ENCODE measurements around the gene KIF3A. TPM values are rescaled to one million over a fixed set of nuclear protein-coding genes. Genes with fewer than 3 reads are reported as not detected.

KIF3A gene
- total RNA-seq, 1 experiment from 2014 or later = 12.1 TPM

DNA sequence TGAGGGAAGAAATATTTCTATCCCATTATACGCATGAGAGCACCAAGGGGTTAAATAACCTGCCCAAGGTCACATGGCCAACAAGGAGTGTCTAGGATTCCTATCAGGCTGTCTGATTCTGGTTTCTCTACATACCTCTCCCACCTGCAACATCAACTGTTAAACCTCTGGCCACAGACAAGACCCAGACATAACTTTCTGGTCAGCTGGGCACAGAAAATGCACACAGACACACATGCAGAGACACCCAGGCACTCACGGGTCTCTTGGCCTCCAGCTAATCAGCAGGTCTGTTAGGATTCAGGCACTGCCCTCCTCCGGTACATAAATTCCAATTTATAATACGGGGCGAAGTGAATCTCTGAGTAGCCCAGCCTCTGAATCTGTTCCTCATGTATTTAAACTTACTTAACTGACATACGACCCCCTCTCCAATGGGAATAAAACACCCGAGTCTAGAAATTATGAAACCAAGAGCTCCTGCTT lies 38.2 kb upstream of the KIF3A start:
- Histone ChIP-seq H3K36me3 (peaks cover 18% of the 10 kb centered on the region), H3K27me3 (replicated peaks) (no peaks in the 10 kb centered on the region), H3K9me3 (replicated peaks) (no peaks in the 10 kb centered on the region), H3K4me3 (peak overlapping the region; percentile 82), H3K4me1 (replicated peaks) (peaks cover 38% of the 10 kb centered on the region), H3K27ac (no peak overlapping the region)
- DNase-seq (ENCODE audit: low read depth in 1 of 2, low spot score in 2 of 2) = no peak

DNA sequence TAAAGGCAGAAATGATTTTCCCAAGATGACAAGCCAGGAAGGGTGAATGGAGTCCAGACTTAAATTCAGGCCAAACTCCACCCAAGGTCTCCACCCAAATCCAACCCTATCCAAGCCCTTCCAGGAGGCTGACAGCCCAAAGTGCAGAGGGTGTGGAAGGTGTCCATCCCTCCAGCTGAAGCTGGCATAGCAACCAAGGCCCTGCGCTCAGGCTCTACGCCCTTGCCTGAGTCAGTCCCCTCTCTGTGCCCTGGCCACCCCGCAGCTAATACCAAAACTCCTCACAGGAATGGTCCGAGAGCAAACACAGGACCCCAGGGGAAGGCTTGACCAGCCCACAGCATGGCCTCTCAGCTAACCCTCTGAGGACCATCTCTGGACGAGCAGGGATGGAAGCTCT lies 37.5 kb upstream of the KIF3A start:
- Histone ChIP-seq H3K27me3 (replicated peaks) (no peaks in the 10 kb centered on the region), H3K4me1 (replicated peaks) (peaks cover 37% of the 10 kb centered on the region), H3K9me3 (replicated peaks) (no peaks in the 10 kb centered on the region), H3K36me3 (peaks cover 18% of the 10 kb centered on the region), H3K4me3 (no peak overlapping the region), H3K27ac (no peak overlapping the region)
- no peak for DNase-seq (ENCODE audit: low read depth in 1 of 2, low spot score in 2 of 2)

DNA sequence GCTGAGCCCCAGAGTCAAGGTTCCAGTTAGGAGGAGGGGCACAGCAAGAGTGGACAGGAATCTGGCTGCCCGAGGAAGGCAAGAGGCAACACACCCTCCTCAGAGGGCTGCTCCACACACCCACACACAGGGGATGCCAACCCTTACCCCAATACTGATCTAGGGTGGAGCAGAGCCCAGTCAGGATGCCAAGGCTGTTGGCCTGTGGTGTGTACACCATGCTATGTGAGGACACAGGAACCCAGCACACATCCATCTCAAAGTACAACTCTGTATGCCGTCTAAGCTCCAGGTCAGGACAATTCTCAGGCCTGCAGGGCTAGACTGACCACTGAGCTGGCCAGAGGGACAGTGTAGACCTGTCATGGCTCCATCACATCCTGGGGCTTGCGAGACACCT lies 37.1 kb upstream of the KIF3A start:
- Histone ChIP-seq H3K4me1 (replicated peaks) (peaks cover 34% of the 10 kb centered on the region), H3K27ac (no peak overlapping the region), H3K36me3 (peaks cover 18% of the 10 kb centered on the region), H3K9me3 (replicated peaks) (no peaks in the 10 kb centered on the region), H3K27me3 (replicated peaks) (no peaks in the 10 kb centered on the region), H3K4me3 (no peak overlapping the region)
- DNase-seq (ENCODE audit: low read depth in 1 of 2, low spot score in 2 of 2) = no peak

DNA sequence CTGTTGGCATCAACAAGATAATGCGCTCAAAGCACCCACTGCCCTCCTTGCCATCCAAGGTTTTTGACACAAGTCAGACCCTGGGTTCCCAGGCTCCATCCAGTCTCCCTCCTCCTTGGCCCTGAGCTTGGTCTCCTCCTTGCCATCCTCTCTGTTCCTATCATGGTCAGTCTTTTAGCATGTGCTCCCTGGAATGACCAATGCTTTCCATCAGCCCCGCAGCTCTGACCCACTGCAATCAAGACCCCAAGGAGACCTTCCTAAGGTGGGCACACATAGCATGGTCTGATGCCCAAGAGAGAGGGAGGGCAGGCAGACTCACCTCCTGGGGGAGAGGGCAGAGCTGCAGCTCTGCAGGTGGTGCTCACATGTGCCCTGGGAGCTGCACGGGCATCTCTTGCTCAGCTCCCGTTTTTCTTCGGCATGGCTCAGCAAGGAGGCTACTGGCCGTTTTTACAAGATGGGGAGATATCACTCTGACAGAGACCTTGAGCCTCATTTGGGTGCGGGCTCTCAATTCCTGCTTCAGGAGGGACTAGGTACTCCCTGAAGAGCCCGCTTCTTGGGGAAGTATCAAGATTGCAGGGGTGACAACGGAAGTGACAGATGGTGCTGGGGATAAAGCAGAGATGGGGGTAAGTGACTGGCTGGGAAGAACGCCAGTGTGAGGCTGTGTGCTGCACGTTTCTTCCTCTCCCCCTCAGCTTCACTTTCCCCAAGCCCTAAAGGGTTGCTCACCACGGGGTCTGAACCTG lies 36.4 kb upstream of the KIF3A start:
- Histone ChIP-seq H3K27ac (no peak overlapping the region), H3K27me3 (replicated peaks) (no peaks in the 10 kb centered on the region), H3K36me3 (peaks cover 22% of the 10 kb centered on the region), H3K4me1 (replicated peaks) (peaks cover 34% of the 10 kb centered on the region), H3K4me3 (no peak overlapping the region), H3K9me3 (replicated peaks) (no peaks in the 10 kb centered on the region)
- no peak for DNase-seq (ENCODE audit: low read depth in 1 of 2, low spot score in 2 of 2)

DNA sequence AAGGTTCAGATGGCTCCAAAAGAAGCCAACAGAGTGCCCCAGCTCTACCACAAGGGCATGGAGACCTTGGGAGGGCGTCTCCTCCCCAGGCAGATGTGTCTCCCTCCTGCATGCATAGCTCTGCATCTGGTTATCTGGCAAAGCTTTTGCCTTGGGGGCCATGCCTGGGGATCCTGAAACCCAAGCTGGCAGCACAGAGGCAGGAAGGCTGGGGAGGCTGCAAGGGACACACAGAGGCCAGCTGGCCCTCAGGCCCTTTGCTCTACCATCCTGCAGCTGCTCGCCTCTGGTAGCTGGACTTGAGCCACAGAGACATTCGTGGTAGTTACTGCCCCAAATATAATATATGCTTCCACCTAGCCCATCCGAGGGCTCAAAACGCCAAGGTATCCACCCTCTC lies 35.8 kb upstream of the KIF3A start:
- Histone ChIP-seq H3K4me1 (replicated peaks) (peaks cover 38% of the 10 kb centered on the region), H3K27ac (no peak overlapping the region), H3K27me3 (replicated peaks) (no peaks in the 10 kb centered on the region), H3K36me3 (peaks cover 22% of the 10 kb centered on the region), H3K4me3 (no peak overlapping the region), H3K9me3 (replicated peaks) (no peaks in the 10 kb centered on the region)
- DNase-seq (ENCODE audit: low read depth in 1 of 2, low spot score in 2 of 2) = no peak

DNA sequence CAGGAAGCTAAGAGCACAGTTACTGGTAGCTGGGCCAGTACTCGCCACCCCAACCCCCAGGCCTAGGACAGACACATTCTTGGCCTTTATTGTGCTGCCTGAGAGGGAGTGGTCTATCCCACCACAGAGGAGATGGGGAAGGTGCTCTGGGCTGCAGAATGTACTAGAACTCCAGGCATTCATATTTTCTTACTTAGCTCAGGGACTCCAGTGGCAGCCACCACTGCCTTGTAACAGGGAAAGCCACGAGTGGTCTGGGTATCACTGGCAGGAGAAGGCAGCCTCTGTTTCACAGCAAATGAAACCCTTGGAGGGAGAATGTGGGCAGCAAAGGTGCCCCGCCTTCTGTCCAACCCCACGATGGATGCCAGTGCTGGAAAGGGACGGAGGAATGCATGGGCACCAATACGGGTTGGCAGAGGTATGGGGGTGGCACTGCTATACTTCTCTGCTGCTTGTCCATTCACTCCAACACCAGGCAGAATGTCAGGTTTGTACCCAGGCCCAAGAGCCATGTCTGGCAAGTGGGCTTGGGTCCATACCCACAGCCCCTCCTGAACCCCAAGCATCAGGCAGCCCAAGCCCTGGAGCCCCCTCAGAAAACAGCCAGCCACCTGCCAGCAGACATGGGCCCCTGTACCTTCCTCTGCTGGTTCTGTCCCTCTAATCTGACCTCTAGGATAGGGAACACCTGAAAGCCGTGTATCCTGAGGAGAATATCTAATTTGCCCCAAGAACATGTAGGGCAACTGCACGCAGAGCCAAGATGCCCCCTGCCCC lies 35.1 kb upstream of the KIF3A start:
- Histone ChIP-seq H3K4me1 (replicated peaks) (peaks cover 38% of the 10 kb centered on the region), H3K27ac (no peak overlapping the region), H3K9me3 (replicated peaks) (no peaks in the 10 kb centered on the region), H3K36me3 (peaks cover 20% of the 10 kb centered on the region), H3K4me3 (no peak overlapping the region), H3K27me3 (replicated peaks) (no peaks in the 10 kb centered on the region)
- no peak for DNase-seq (ENCODE audit: low read depth in 1 of 2, low spot score in 2 of 2)

DNA sequence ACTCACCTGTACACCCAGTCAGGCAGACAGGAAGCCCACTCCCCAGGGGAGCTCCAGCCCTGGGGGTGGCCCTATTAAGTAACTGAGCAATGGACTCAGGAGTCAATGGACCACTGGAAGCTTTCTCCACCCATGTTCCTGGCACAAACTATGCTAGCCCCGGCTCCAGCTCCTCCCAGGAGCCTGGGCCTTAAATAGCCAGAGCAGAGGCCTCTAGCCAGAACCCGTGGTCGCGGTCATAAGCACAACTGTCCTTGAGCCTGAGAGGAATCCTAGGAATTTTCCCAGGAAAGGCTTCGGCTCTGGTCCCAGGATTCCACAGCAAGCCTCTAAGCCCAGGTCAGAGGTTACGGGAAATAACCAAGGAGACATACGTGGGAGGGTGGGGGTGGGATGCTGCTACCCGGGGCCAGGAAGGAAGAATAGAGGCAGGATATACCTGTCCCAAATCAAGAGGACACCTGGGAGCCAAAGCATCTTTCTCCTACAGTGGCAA lies 34.2 kb upstream of the KIF3A start:
- no peaks in the 10 kb centered on the region for H3K27me3 ChIP-seq (replicated peaks)
- peak in 1 of 2 experiments; percentile 35 for DNase-seq (ENCODE audit: low read depth in 1 of 2, low spot score in 2 of 2)
- H3K27ac ChIP-seq = no peak overlapping the region
- peaks cover 39% of the 10 kb centered on the region for H3K4me1 ChIP-seq (replicated peaks)
- no peaks in the 10 kb centered on the region for H3K9me3 ChIP-seq (replicated peaks)
- H3K4me3 ChIP-seq = no peak overlapping the region
- H3K36me3 ChIP-seq = peaks cover 14% of the 10 kb centered on the region

DNA sequence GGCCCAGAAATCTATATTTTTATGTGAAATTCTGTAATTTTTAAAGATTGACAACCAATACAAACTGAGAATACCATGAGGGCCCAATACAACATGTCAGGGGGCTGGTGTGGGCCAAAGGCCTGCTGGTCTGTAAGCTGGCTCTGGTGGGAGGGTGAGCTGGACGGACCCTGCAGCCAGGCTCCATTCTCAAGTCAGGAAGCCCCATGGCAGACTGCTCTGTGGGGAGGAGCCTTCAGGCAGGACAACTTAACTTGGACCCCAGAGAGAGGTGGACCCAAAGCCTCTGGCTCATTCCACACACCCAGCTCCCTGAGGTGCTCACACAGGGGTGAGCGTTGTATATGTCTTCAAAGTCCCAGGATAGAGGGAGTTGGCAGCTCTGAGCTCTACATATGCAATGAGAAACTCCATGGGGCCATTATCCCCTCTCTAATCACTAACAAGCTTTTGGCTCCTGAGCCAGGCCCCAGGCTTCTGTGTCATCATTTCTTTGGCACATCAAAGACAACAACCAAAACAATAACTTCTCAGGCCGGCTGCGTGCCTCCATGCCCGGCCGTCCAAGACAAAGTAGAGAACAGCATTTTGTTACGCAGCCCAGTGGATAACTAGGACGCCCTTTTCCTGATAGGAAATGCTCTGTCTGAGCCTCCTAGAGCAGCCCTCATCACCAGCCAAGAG lies 33.3 kb upstream of the KIF3A start:
- Histone ChIP-seq H3K27ac (no peak overlapping the region), H3K9me3 (replicated peaks) (no peaks in the 10 kb centered on the region), H3K4me3 (no peak overlapping the region), H3K4me1 (replicated peaks) (peaks cover 33% of the 10 kb centered on the region), H3K36me3 (peaks cover 17% of the 10 kb centered on the region), H3K27me3 (replicated peaks) (no peaks in the 10 kb centered on the region)
- DNase-seq (ENCODE audit: low read depth in 1 of 2, low spot score in 2 of 2) = no peak

DNA sequence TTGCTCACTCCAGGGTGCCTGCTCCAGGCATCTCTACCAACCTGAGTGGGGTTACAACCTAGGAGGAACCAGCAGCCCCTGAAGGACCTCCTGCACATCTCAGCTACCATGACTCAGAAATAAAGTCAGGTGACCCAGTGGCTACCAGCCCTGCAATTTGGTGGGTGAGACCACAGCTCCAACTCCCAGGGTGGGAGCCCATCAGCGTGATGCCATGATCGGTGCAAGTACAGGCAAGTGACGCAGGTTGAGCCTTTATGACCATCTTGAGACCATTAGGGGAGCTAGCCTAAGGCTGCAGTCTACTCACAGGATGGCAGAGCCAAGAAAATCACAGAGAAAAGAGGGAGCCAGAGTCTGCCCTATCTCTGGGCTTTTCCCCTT lies 31.1 kb upstream of the KIF3A start:
- no peak for DNase-seq (ENCODE audit: low read depth in 1 of 2, low spot score in 2 of 2)
- no peak overlapping the region for H3K4me3 ChIP-seq
- H3K27ac ChIP-seq = no peak overlapping the region
- peaks cover 30% of the 10 kb centered on the region for H3K36me3 ChIP-seq
- no peaks in the 10 kb centered on the region for H3K9me3 ChIP-seq (replicated peaks)
- H3K27me3 ChIP-seq (replicated peaks) = no peaks in the 10 kb centered on the region
- H3K4me1 ChIP-seq (replicated peaks) = peaks cover 31% of the 10 kb centered on the region

DNA sequence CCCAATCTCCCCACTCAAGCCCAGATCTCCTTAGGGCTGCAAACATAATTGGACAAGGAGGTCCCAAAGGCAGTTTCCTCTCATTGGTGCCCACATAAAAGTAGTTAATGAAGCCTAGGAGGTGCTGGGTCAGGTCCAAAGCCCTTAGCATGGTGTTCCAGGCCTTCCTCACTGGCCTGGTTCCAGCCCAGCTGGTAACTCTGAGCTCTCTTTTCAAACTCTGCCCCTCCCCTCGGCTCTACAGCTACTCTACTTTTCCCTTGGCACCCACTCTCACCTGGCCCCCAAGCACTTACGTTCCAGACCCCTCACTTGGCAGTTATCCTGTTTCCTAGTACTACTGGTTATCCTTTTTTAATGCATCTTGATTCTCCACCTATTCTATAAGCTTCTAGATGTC lies 29.8 kb upstream of the KIF3A start:
- no peaks in the 10 kb centered on the region for H3K9me3 ChIP-seq (replicated peaks)
- peaks cover 27% of the 10 kb centered on the region for H3K4me1 ChIP-seq (replicated peaks)
- peak overlapping the region; percentile 32 for H3K27ac ChIP-seq
- H3K36me3 ChIP-seq = peaks cover 43% of the 10 kb centered on the region
- DNase-seq (ENCODE audit: low read depth in 1 of 2, low spot score in 2 of 2) = no peak
- no peak overlapping the region for H3K4me3 ChIP-seq
- H3K27me3 ChIP-seq (replicated peaks) = no peaks in the 10 kb centered on the region

DNA sequence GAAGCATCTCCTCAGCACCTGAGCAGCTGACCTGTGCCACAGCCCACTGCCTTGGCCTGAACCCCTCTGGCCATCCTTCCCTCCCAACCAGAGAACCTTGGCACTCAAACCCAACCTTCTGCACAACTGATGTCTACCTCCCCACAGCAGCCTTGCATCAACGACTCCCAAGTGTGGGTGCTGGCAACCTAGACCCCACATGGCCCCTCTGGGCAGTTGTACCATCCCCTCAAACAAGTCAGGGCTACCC lies 29.4 kb upstream of the KIF3A start:
- Histone ChIP-seq H3K9me3 (replicated peaks) (no peaks in the 10 kb centered on the region), H3K4me3 (no peak overlapping the region), H3K27ac (no peak overlapping the region), H3K27me3 (replicated peaks) (no peaks in the 10 kb centered on the region), H3K4me1 (replicated peaks) (peaks cover 23% of the 10 kb centered on the region), H3K36me3 (peaks cover 47% of the 10 kb centered on the region)
- DNase-seq (ENCODE audit: low read depth in 1 of 2, low spot score in 2 of 2) = no peak

DNA sequence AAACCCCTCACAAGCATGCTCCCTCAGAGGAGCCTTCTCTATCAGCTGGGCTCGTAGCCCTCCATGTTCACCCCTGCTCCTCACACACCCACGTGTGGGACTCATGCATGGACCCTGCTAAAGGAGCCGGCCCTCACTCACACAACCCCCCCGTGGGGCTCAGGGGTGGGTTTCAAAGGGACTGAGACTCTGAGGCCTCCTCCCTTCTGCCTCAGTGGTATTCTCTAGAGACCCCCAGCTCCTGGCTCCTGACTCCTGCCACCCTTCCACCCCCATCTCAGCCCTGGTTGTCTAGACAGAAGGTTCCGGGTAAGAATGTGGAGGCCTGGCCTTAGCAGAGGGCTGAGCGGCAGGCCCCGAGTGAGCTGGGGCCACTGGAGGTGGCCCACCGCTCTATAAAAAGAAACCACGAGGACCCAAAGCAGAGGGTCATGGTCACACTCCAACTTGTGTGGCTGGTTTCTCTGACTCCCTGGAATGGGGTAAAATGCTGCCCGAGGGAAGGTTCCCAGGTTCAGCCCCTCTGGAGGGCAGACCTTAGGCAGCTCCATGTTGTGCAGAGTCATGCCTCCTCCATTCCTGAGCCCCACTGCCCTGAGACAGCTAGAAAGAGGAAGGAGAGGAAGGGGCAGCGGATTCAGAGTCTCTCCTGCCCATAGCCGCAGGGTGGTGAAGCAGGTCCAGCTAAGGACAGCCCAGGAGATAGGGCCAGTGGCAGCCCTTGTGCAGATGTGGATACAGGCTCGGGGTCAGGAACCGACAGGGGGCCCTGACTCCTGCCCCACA lies 28.9 kb upstream of the KIF3A start:
- Histone ChIP-seq H3K27me3 (replicated peaks) (no peaks in the 10 kb centered on the region), H3K9me3 (replicated peaks) (no peaks in the 10 kb centered on the region), H3K4me1 (replicated peaks) (peaks cover 19% of the 10 kb centered on the region), H3K4me3 (no peak overlapping the region), H3K36me3 (peaks cover 52% of the 10 kb centered on the region), H3K27ac (no peak overlapping the region)
- DNase-seq (ENCODE audit: low read depth in 1 of 2, low spot score in 2 of 2) = no peak

DNA sequence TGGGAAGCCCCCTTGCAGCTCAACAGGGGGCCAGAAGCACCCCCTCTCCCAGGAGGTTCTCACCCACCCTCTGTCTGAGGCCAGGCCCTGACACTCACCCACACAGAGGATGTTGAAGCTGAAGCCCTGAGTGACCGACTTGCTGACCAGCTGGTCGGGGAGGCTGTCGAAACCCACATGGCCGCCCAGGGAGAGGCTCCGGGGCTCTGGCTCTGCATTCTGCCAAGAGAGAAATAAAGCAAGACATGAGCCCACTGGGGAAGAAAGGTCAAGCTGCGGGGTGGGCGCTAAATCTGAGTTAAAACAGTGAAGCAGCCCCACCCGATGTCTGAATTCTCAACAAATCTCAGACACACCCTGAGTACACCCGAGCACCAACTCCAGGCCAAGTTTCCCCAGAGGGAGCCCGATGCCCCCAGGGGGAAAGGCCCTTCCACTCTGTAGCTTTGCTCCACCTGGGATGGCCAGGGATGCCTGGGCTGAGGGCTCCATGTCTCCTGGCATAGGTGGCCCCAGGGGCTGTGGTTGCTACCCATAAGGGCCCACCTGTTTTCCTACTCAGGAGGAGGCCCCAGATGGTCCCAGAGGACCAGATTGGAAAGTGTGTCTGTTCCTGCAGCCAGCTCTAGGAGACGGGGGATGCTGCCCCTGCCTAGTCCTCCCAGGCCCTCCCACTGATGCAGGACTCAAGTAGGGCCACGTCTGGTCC lies 28.1 kb upstream of the KIF3A start:
- Histone ChIP-seq H3K4me1 (replicated peaks) (peaks cover 19% of the 10 kb centered on the region), H3K27ac (no peak overlapping the region), H3K27me3 (replicated peaks) (no peaks in the 10 kb centered on the region), H3K9me3 (replicated peaks) (no peaks in the 10 kb centered on the region), H3K36me3 (peaks cover 60% of the 10 kb centered on the region), H3K4me3 (no peak overlapping the region)
- DNase-seq (ENCODE audit: low read depth in 1 of 2, low spot score in 2 of 2) = no peak

All from SJSA1 (cell line).